Type B pancreatic cell (in vitro differentiated cells): Measurements from ENCODE around the gene TAB2. TPM values are rescaled to one million over a fixed set of nuclear protein-coding genes. Genes with fewer than 3 reads are reported as not detected.
A peak's percentile ranks its signal among the peaks of the same experiment; 100 is the strongest.

Experiments
- DNase-seq: peaks from one replicate; pipeline ENCODE4 v3.0.0; 2021; ENCODE audit warnings: mixed read lengths; ENCODE audit not compliant: unreplicated experiment; ENCODE audit errors: extremely low spot score
- H3K27ac Mint-ChIP-seq: 2 replicates; pipeline ENCODE4 v1.8.0; 2021; ENCODE audit warnings: mild to moderate bottlenecking, mixed read lengths
- H3K27me3 Mint-ChIP-seq: 2 replicates; pipeline ENCODE4 v1.8.0; 2021; ENCODE audit warnings: mixed read lengths
- H3K36me3 Mint-ChIP-seq: 2 replicates; pipeline ENCODE4 v1.8.0; 2021; ENCODE audit warnings: mixed read lengths
- H3K4me1 Mint-ChIP-seq: one replicate; pipeline ENCODE4 v1.8.0; 2021; ENCODE audit warnings: mixed read lengths; ENCODE audit not compliant: unreplicated experiment
- H3K4me3 Mint-ChIP-seq: 2 replicates; pipeline ENCODE4 v1.8.0; 2021; ENCODE audit warnings: mild to moderate bottlenecking, mixed read lengths
- H3K9me3 Mint-ChIP-seq: 2 replicates; pipeline ENCODE4 v1.8.0; 2021; ENCODE audit warnings: mixed read lengths
- CTCF ChIP-seq: fragments of 200-600 bp; sonication (generic); conservative IDR thresholded peaks from 2 replicates; pipeline ENCODE4 v1.5.0; 2021; ENCODE audit warnings: antibody characterized with exemption, mild to moderate bottlenecking
- long read RNA-seq: library from polyadenylated mRNA; unstranded; transcript quantifications from one replicate; pipeline ENCODE4 v2.0.0, GENCODE V29; 2020
- total RNA-seq: library from RNA; stranded (reverse); gene quantifications from 2 replicates; pipeline ENCODE4 v1.2.1, GENCODE V29; 2021; ENCODE audit warnings: low replicate concordance

TAB2 gene
- 58.7 TPM in 2 replicates for total RNA-seq
- long read RNA-seq, partial matches to known transcripts, result 25 of 27 reads
- long read RNA-seq, other reads (novel, unspliced or antisense), result 1 of 27 reads

- TF ChIP-seq CTCF, result no peak
- peak within 1 kb of the TSS; percentile 90 for H3K4me3 Mint-ChIP-seq
- no peaks in the 10 kb centered on the region for H3K36me3 Mint-ChIP-seq
- H3K27me3 Mint-ChIP-seq, result no peaks in the 10 kb centered on the region
- peak within 1 kb of the TSS; percentile 89 for H3K27ac Mint-ChIP-seq
- H3K4me1 Mint-ChIP-seq, result peaks cover 23% of the 10 kb centered on the region
- no peaks in the 10 kb centered on the region for H3K9me3 Mint-ChIP-seq
- DNase-seq, result peak; percentile 77
Measured at GRCh38 chr6:149317644-149318571, at the start of gene TAB2. TAB2 (plus strand) TSS chr6:149317712; CDS start chr6:149369998, 52,286 bp downstream.

GRCh38 chr6:149268146-149268545, 49.4 kb upstream of the TAB2 start:
- no peak for TF ChIP-seq CTCF
- Mint-ChIP-seq H3K4me3 (no peak overlapping the region), H3K27me3 (peaks cover 7% of the 10 kb centered on the region), H3K27ac (no peak overlapping the region), H3K9me3 (peaks cover 6% of the 10 kb centered on the region), H3K36me3 (no peaks in the 10 kb centered on the region), H3K4me1 (peaks cover 12% of the 10 kb centered on the region)
- no peak for DNase-seq

- H3K4me3 Mint-ChIP-seq, result no peak overlapping the region
- no peak for TF ChIP-seq CTCF
- peaks cover 7% of the 10 kb centered on the region for H3K27me3 Mint-ChIP-seq
- no peak overlapping the region for H3K27ac Mint-ChIP-seq
- H3K36me3 Mint-ChIP-seq, result no peaks in the 10 kb centered on the region
- peaks cover 12% of the 10 kb centered on the region for H3K4me1 Mint-ChIP-seq
- peaks cover 6% of the 10 kb centered on the region for H3K9me3 Mint-ChIP-seq
- no peak for DNase-seq
Measured at GRCh38 chr6:149268768-149269167, 48.7 kb upstream of the TAB2 start.

GRCh38 chr6:149270616-149271015, 46.9 kb upstream of the TAB2 start:
- no peak for DNase-seq
- no peak for TF ChIP-seq CTCF
- H3K27ac Mint-ChIP-seq, result no peak overlapping the region
- peaks cover 7% of the 10 kb centered on the region for H3K27me3 Mint-ChIP-seq
- peaks cover 6% of the 10 kb centered on the region for H3K9me3 Mint-ChIP-seq
- H3K4me3 Mint-ChIP-seq, result no peak overlapping the region
- peaks cover 5% of the 10 kb centered on the region for H3K4me1 Mint-ChIP-seq
- H3K36me3 Mint-ChIP-seq, result no peaks in the 10 kb centered on the region

- no peak for DNase-seq
- H3K27me3 Mint-ChIP-seq, result peaks cover 4% of the 10 kb centered on the region
- peaks cover 6% of the 10 kb centered on the region for H3K9me3 Mint-ChIP-seq
- no peak overlapping the region for H3K27ac Mint-ChIP-seq
- no peak for TF ChIP-seq CTCF
- H3K36me3 Mint-ChIP-seq, result no peaks in the 10 kb centered on the region
- no peak overlapping the region for H3K4me3 Mint-ChIP-seq
- peaks cover 5% of the 10 kb centered on the region for H3K4me1 Mint-ChIP-seq
Measured at GRCh38 chr6:149271348-149272340, 45.9 kb upstream of the TAB2 start.
